ENCODE results near the gene ARHGAP18. TPM values are rescaled to one million over a fixed set of nuclear protein-coding genes. Genes with fewer than 3 reads are reported as not detected.

ARHGAP18 gene
- total and polyA plus RNA-seq, 10 of the 15 experiments (the other 5 are each of a cell fraction or from before 2014, with no cell fraction given), result 18.2 to 52.2 (median 31.7) TPM

- no peak for TF ChIP-seq ZBTB11 (CRISPR knock-in tag; IDR thresholded peaks at IDR 0.05)
- no peak for TF ChIP-seq RUNX3 (IDR thresholded peaks at IDR 0.05; ENCODE audit: low read length)
- no peak for TF ChIP-seq GATAD2B (conservative IDR thresholded peaks at IDR 0.05; ENCODE audit: low read depth)
Measured at GRCh38 chr6:129568015-129568414, 142.0 kb downstream of the ARHGAP18 start (continued).

- FAIRE-seq (no peak), DNase-seq (ENCODE audit: low read depth, low spot score) (no peak), ATAC-seq (peak; percentile 66)
- H2AFZ ChIP-seq (ENCODE audit: control insufficient read depth, low read depth, low read length), result no peak overlapping the region
- H3K27ac ChIP-seq (ENCODE audit: control insufficient read depth, insufficient read depth), result no peak overlapping the region
- no peaks in the 10 kb centered on the region for H3K4me1 ChIP-seq (ENCODE audit: control insufficient read depth, insufficient read depth, low read length)
- H3K36me3 ChIP-seq (ENCODE audit: control insufficient read depth in 2 of 2, insufficient read depth in 2 of 2, low read length in 1 of 2), result no peaks in the 10 kb centered on the region
- no peak overlapping the region for H3K9ac ChIP-seq (ENCODE audit: control insufficient read depth, insufficient read depth, low read length)
- no peaks in the 10 kb centered on the region for H3K79me2 ChIP-seq (ENCODE audit: control insufficient read depth, insufficient read depth, low read length)
- POLR2A ChIA-PET, result no interaction called here
- CTCF ChIA-PET, result interaction anchor here (0.7 to 3.8 kb wide), 5 partner anchors 10 to 164 kb away, joined by 3 to 23 read pairs (median 8); no protein-coding TSS in a partner anchor
- SMC1A ChIA-PET (ENCODE audit: uncharacterized antibody, unreplicated experiment), result interaction anchor here (4.6 kb wide), 1 partner anchor 69 kb away, joined by 23 read pairs; no protein-coding TSS in a partner anchor
- in situ Hi-C loops (cut with MboI), result no loop called here
- no peak overlapping the region for H3K4me3 ChIP-seq
- H3K27me3 ChIP-seq (replicated peaks in 1 of 2; ENCODE audit: control insufficient read depth in 2 of 2, insufficient read depth in 2 of 2, low read length in 1 of 2), result no peaks in the 10 kb centered on the region
- 56% methylated on average over 5 of the region's 5 CpGs for WGBS (ENCODE audit: insufficient coverage, insufficient replicate concordance, low lambda C conversion rate, missing lambda C conversion rate)
- H3K4me2 ChIP-seq (ENCODE audit: control insufficient read depth, insufficient read depth), result no peak overlapping the region
- BruUV-seq (replicated peaks), result no TSS peak
- intact Hi-C loops (cut with micrococcal nuclease; ENCODE audit: unreplicated experiment), result loop anchor here (1.0 kb wide), 1 partner anchor 68 kb away; no protein-coding TSS in a partner anchor
- RAD21 ChIA-PET (ENCODE audit: unreplicated experiment), result interaction anchor here (1.0 kb wide), 1 partner anchor 68 kb away, joined by 4 read pairs; no protein-coding TSS in a partner anchor
- no peaks in the 10 kb centered on the region for H3K9me3 ChIP-seq (replicated peaks; ENCODE audit: control insufficient read depth, insufficient read depth, low read length)
- no peaks in the 10 kb centered on the region for H4K20me1 ChIP-seq (ENCODE audit: control insufficient read depth, insufficient read depth)
- TF ChIP-seq POU2F2 (IDR thresholded peaks at IDR 0.05; ENCODE audit: borderline replicate concordance, low read depth, low read length) (no peak), CUX1 (IDR thresholded peaks at IDR 0.05; ENCODE audit: insufficient replicate concordance, low read depth, low read length) (no peak), ZNF622 (IDR thresholded peaks at IDR 0.05) (no peak), CHD1 (IDR thresholded peaks at IDR 0.05; ENCODE audit: low read depth, low read length) (no peak), MEF2B (IDR thresholded peaks at IDR 0.05; ENCODE audit: partially characterized antibody, poor library complexity, severe bottlenecking) (no peak), SMAD5 (IDR thresholded peaks at IDR 0.05; ENCODE audit: low read depth) (no peak), SMC3 (IDR thresholded peaks at IDR 0.05; ENCODE audit: borderline replicate concordance, low read length) (peak; percentile 16; the same call in 1 of the 2 replicates), ZNF207 (IDR thresholded peaks at IDR 0.05; ENCODE audit: borderline replicate concordance) (no peak)
- TF ChIP-seq, protein P1, sequence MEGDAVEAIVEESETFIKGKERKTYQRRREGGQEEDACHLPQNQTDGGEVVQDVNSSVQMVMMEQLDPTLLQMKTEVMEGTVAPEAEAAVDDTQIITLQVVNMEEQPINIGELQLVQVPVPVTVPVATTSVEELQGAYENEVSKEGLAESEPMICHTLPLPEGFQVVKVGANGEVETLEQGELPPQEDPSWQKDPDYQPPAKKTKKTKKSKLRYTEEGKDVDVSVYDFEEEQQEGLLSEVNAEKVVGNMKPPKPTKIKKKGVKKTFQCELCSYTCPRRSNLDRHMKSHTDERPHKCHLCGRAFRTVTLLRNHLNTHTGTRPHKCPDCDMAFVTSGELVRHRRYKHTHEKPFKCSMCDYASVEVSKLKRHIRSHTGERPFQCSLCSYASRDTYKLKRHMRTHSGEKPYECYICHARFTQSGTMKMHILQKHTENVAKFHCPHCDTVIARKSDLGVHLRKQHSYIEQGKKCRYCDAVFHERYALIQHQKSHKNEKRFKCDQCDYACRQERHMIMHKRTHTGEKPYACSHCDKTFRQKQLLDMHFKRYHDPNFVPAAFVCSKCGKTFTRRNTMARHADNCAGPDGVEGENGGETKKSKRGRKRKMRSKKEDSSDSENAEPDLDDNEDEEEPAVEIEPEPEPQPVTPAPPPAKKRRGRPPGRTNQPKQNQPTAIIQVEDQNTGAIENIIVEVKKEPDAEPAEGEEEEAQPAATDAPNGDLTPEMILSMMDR (IDR thresholded peaks at IDR 0.05 in 2 of 3, conservative IDR thresholded peaks at IDR 0.05 in 1 of 3; ENCODE audit: control insufficient read depth in 2 of 3, extremely low read depth in 1 of 3, insufficient read depth in 1 of 3, low read depth in 3 of 3, low read length in 3 of 3), result peak in 2 of 3 experiments; percentile 11 to 34; a peak in 3 of 6 replicates
Measured at GRCh38 chr6:129567374-129567773, 142.6 kb downstream of the ARHGAP18 start.

Measured in GM12878 (cell line).